GM21367 (cell line): Measurements from ENCODE around the gene CRTC3.
"Not testable (repeated sequence)": the region's sequence is repeated elsewhere in the genome, so short reads cannot be mapped to it uniquely, and the experiment has no call there.

Experiments
- ATAC-seq: cut with Tn5 transposase; IDR thresholded peaks from one replicate; pipeline ENCODE4 v1.9.1; 2021; ENCODE audit not compliant: unreplicated experiment

Gene CRTC3

DNA sequence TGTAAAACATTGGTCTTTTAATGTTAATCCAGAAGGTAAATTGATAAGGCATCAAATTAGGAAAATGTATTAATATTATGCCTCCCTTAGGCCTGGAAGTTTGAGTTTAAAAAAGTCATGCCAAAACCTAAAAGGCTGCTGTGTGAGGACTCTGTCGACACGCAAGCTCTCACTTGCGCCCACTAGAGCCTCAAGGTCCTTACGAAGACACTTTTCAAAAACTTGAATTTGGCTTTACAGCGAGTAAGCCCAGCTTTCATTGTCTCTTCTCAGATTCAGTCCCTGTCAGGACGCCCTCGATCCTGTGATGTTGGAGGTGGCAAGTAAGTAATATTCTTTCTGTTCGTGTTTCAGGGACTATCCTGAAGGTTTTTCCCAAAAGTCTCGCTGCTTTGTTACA lies 89.7 kb downstream of the CRTC3 start:
- ATAC-seq, result no peak

DNA sequence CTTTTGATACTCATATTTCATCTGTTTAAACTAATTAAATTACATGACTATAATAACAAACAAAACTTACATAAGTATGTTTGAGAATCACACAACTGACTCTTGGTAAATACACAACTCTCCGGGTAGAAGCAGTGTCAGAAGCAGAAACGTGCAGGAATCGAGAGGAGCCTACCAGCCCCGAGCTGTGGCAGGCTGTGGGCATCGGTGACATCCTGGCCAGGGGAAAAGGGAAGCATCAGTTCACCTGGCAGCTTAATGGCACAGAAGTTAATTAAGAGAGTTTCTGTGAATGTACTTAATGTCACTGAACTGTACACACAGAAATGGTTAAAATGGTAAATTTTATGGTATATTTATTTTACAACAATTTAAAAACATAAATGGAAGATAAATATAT lies 90.2 kb downstream of the CRTC3 start:
- ATAC-seq, result no peak

DNA sequence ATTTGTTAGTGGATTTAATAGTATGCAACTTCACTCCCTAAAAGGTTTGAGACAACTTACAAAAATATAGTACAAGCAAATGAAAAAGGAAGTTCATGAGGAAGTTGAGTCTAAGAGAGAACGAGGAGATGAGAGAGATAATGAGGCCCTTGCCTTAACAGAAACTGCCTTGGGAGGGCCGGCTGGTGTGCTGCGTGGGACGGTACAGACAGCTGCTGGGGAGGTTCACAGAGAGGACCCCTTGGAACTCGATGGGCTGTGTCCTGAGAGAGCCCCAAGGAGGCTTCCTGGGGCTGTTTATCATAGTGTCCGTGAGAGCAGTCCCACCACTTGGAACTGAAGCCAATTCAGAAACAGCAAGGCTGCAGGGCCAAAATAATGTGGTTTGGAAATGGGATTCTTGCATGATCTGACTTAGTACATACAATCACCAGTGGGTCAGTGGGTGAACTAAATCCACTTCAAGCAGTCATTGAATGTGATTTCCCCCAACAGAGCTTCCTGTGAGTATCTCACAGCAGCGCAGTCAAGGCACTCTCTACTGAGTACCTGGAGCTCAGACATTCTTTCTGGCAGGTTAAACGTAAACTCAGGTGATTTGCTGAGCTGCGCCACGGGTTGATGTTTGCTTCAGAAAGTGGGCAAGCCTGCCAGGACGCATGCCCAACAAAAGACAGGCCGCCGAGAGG lies 90.8 kb downstream of the CRTC3 start:
- peak; percentile 73 for ATAC-seq

- ATAC-seq, result no peak
Observed at GRCh38 chr15:90623854-90624253, 94.1 kb downstream of the CRTC3 start.

- ATAC-seq, result no peak
Observed at GRCh38 chr15:90624278-90624981, 94.7 kb downstream of the CRTC3 start.

GRCh38 chr15:90625037-90625436 lies 95.3 kb downstream of the CRTC3 start:
- no peak for ATAC-seq

DNA sequence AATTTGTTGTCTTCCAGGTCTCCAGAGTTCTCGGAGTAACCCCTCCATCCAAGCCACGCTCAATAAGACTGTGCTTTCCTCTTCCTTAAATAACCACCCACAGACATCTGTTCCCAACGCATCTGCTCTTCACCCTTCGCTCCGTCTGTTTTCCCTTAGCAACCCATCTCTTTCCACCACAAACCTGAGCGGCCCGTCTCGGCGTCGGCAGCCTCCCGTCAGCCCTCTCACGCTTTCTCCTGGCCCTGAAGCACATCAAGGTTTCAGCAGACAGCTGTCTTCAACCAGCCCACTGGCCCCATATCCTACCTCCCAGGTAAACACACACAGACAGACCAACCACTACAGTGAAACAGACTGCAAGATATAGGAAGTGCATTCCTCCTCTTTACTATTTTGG lies 99.5 kb downstream of the CRTC3 start:
- no peak for ATAC-seq

DNA sequence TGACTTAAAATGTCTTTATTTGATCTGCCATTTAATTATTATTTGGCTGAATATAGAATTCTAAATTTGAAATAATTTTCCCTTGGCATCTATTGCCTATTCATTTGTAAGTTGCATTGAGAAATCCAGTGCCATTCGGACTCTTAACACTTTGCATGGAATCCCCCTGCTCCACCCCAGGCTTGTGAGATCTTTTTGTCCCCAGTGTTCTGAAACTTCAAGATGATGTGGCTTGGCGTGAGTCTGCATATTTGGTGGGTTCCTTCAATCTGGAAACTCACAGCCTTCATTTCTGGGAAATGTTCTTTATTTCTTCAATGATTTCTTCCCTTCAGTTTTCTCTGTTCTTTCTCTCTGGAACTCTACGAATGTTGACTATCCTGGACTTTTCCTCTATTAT lies 103.6 kb downstream of the CRTC3 start:
- ATAC-seq, result no peak

DNA sequence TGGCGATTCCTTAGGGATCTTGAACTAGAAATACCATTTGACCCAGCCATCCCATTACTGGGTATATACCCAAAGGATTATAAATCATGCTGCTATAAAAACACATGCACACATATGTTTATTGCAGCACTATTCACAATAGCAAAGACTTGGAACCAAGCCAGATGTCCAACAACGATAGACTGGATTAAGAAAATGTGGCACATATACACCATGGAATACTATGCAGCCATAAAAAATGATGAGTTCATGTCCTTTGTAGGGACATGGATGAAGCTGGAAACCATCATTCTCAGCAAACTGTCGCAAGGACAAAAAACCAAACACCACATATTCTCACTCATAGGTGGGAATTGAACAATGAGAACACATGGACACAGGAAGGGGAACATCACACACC lies 107.3 kb downstream of the CRTC3 start:
- not testable (repeated sequence) for ATAC-seq

DNA sequence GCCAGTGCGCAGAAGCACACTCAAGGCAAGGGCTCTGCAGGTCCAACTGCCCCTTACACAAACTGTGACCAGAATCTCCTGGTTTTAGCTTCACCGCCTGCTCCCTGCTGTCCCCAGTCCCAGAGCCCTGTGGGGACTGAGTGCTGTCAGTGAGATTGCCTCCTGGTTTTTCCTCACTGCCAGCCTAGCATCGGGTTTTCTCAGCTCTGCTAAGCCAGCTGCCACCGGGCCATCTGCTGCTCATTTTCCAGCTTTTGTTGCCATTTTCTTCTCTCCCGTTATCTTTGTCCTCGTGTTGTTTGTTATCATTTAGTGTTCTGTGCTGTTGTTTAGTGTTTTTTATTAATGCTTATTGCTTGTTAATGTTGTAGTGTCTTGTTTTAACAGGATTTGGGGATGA lies 108.0 kb downstream of the CRTC3 start:
- no peak for ATAC-seq

GRCh38 chr15:90638201-90638691 lies 108.5 kb downstream of the CRTC3 start:
- ATAC-seq, result no peak

DNA sequence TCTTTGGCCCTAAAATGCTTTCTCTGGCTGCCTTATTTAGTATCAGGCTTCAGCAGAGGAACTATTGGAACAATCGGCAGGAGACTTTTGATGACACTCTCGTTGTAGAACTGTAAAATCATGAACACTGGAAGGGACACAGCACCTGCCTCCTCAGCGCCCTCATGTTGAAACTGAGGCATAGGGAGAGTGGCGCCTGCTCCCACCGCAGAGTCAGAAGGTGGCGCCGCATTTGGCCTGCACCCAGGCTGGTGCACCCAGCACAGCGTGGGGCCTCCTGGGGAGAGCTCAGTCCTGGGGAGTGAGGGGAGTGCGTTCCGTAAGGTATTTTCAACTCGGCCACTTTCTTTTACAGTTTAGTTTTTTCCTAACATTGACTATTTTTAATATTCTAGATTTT lies 109.2 kb downstream of the CRTC3 start:
- no peak for ATAC-seq

- ATAC-seq, result no peak
Observed at GRCh38 chr15:90640862-90641261, 111.1 kb downstream of the CRTC3 start.

DNA sequence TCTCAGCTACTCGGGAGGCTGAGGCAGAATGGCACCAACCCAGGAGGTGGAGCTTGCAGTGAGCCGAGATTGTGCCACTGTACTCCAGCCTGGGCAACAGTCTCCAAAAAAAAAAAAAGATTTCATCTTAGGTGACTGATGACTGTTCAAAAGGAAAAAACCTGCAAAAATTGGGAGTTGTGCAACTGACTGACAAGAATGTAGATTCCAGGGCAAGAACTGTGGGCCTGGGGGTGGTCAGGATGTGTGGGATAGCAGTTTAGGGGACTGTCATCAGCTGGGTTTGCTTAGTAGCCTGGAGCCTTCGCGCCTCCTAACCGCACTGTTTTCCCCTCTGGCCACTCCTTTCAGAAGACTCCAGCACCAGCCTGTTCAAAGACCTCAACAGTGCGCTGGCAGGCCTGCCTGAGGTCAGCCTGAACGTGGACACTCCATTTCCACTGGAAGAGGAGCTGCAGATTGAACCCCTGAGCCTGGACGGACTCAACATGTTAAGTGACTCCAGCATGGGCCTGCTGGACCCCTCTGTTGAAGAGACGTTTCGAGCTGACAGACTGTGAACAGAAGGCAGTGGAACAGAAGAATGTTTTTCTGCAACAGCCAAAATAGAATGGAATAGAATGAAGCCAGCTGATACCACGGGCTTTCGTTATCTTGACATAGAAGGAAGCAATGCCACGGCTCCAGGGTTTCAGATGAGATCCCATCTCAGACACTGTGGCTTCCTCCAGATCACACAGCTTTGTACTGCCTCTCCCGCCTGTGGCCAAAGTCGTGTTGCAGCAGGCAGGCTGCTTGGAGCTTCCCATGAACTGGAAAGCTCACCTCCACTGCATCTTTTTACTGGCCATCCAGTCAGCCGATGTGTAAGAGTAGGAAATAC lies 112.1 kb downstream of the CRTC3 start:
- no peak for ATAC-seq

- no peak for ATAC-seq
Observed at GRCh38 chr15:90642464-90643300, 113.0 kb downstream of the CRTC3 start.

- ATAC-seq, result no peak
Observed at GRCh38 chr15:90643301-90643632, 113.5 kb downstream of the CRTC3 start.

DNA sequence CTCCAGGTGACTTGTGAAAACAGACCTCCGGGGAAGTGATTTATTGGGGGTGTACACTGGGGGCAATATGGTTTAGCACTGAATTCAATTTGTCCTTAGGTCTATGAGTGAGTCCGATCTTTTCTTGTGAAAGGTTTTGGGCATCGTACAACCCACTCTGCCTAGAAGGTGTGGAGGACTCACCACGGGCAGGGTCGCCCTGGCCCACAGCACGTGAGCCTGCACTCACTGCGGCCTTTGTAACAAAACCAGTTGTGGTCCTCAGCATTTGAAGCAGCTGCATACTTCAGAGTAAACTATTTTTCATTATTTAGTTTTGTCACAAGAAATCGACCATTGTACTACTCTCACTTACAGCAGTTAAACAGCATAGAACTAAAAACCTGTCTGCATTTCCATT lies 114.8 kb downstream of the CRTC3 start:
- no peak for ATAC-seq

- no peak for ATAC-seq
Observed at GRCh38 chr15:90644952-90645725, 115.4 kb downstream of the CRTC3 start.

- ATAC-seq, result no peak
Observed at GRCh38 chr15:90645873-90646575, 116.3 kb downstream of the CRTC3 start.
